GM12878 (cell line): ENCODE results near the gene AGRP. TPM values are rescaled to one million over a fixed set of nuclear protein-coding genes. Genes with fewer than 3 reads are reported as not detected.

Experiments
- ATAC-seq: fragments of 200-7000 bp; cut with Tn5 transposase; 3 replicates; pipeline ENCODE4 v1.9.1; 2020; ENCODE audit warnings: mild to moderate bottlenecking, moderate library complexity
- BruUV-seq: library from RNA; stranded (reverse); fragments of 400-500 nt; replicated peaks from 2 replicates; lab custom pipeline; 2021; lab: Mats Ljungman, UMichigan
- CTCF ChIA-PET: fragments of 300-600 bp; sonication (Branson Sonifier 250); formaldehyde crosslinking; extraction: SDS; loops from one replicate; lab custom pipeline; 2021; ENCODE audit warnings: inconsistent platforms; lab: Yijun Ruan, JAX
- POLR2A ChIA-PET: fragments of 350-600 bp; formaldehyde crosslinking; extraction: SDS; loops from one replicate; lab custom pipeline; 2021; ENCODE audit warnings: inconsistent platforms; lab: Charles Lee
- RAD21 ChIA-PET: fragments of 300-600 bp; sonication (Branson Sonifier 250); formaldehyde crosslinking; loops from one replicate; lab custom pipeline; 2023; ENCODE audit warnings: antibody characterized with exemption; ENCODE audit not compliant: unreplicated experiment; lab: Charles Lee
- SMC1A ChIA-PET: fragments of 300-600 bp; sonication (Branson Sonifier 250); formaldehyde crosslinking; loops from one replicate; lab custom pipeline; 2023; ENCODE audit not compliant: unreplicated experiment, uncharacterized antibody; lab: Charles Lee
- DNase-seq: peaks from one replicate; pipeline ENCODE4 v3.0.0-alpha.2; 2011; ENCODE audit warnings: low read depth, low spot score
- FAIRE-seq: peaks from 3 replicates; lab custom pipeline; 2011; peaks lifted over from hg19 to GRCh38; lab: Jason Lieb, UNC
- H2AFZ ChIP-seq: 2 replicates; pipeline ENCODE4 v1.6.0; 2011; ENCODE audit warnings: low read depth, low read length, control low read depth; ENCODE audit not compliant: control insufficient read depth
- H3K27ac ChIP-seq: 2 replicates; pipeline ENCODE4 v1.5.1; 2011; ENCODE audit warnings: control low read depth; ENCODE audit not compliant: control insufficient read depth, insufficient read depth
- H3K27me3 ChIP-seq, 2 experiments: replicated peaks in 1 of 2; 2 replicates each; pipeline versions ENCODE4 v1.6.0 to v1.6.1; 2011; ENCODE audit warnings: low read length in 1 of 2; ENCODE audit not compliant: control insufficient read depth in 2 of 2, insufficient read depth in 2 of 2
- H3K36me3 ChIP-seq, 2 experiments: 2 replicates each; pipeline ENCODE4 v1.5.1; 2011; ENCODE audit warnings: low read length in 1 of 2; ENCODE audit not compliant: control insufficient read depth in 2 of 2, insufficient read depth in 2 of 2
- H3K4me1 ChIP-seq: 2 replicates; pipeline ENCODE4 v1.6.1; 2011; ENCODE audit warnings: mild to moderate bottlenecking, low read length, moderate library complexity, mixed read lengths; ENCODE audit not compliant: control insufficient read depth, insufficient read depth
- H3K4me2 ChIP-seq: 2 replicates; pipeline ENCODE4 v1.6.0; 2011; ENCODE audit warnings: control low read depth; ENCODE audit not compliant: control insufficient read depth, insufficient read depth
- H3K4me3 ChIP-seq: fragments of 200-600 bp; sonication (generic); 2 replicates; pipeline ENCODE4 v1.5.1; 2016
- H3K79me2 ChIP-seq: 2 replicates; pipeline ENCODE4 v1.6.0; 2011; ENCODE audit warnings: low read length; ENCODE audit not compliant: control insufficient read depth, insufficient read depth
- H3K9ac ChIP-seq: 2 replicates; pipeline ENCODE4 v1.8.0; 2011; ENCODE audit warnings: low read length, control low read depth, mixed read lengths; ENCODE audit not compliant: control insufficient read depth, insufficient read depth
- H3K9me3 ChIP-seq: replicated peaks from 3 replicates; pipeline ENCODE4 v1.5.1; 2011; ENCODE audit warnings: mild to moderate bottlenecking, low read length; ENCODE audit not compliant: control insufficient read depth, insufficient read depth
- H4K20me1 ChIP-seq: 2 replicates; pipeline ENCODE4 v1.6.0; 2011; ENCODE audit not compliant: control insufficient read depth, insufficient read depth
- CEBPZ ChIP-seq: fragments of 150-350 bp; IDR thresholded peaks from 2 replicates; pipeline ENCODE4 v1.6.1; 2016; ENCODE audit warnings: low read depth, low read length
- ETV6 ChIP-seq, 2 experiments: fragments of 450-650 bp in 1 of 2; IDR thresholded peaks in 1 of 2; conservative IDR thresholded peaks in 1 of 2; 2 replicates each; pipeline ENCODE4 v1.6.1; 2014; ENCODE audit warnings: antibody characterized with exemption in 1 of 2, borderline replicate concordance in 1 of 2, low read depth in 1 of 2, mild to moderate bottlenecking in 1 of 2, moderate library complexity in 1 of 2
- WGBS: methylation state at CpG from one replicate; pipeline ENCODE4 v1.1.6; 2016; ENCODE audit warnings: low lambda C conversion rate; ENCODE audit not compliant: insufficient replicate concordance, insufficient coverage; ENCODE audit errors: missing lambda C conversion rate; 5-methylcytosine and 5-hydroxymethylcytosine counted together
- in situ Hi-C: fragments of 300-500 bp; cut with MboI; formaldehyde crosslinking; loops from 9 replicates; pipeline ENCODE4 v1.14.3; 2018; ENCODE audit warnings: mixed read lengths
- intact Hi-C: fragments of 100-400 bp; cut with micrococcal nuclease; formaldehyde crosslinking; loops from one replicate; pipeline ENCODE4 v1.14.2; 2022; ENCODE audit not compliant: unreplicated experiment
- polyA plus RNA-seq, 11 experiments: library from polyadenylated mRNA; depleted of rRNA in 4 of 11; unstranded in 6 of 11; stranded (reverse) in 5 of 11; fragments of >200 nt; fragmentation: Nextera tagmentation in 4 of 11; fragmentation: Illumina TruSeq in 1 of 11; extraction: Ambion mirVana in 4 of 11; extraction: Trizol in 1 of 11; gene quantifications; 1 replicate in 1 of 11; 2 replicates in 10 of 11; pipeline versions ENCODE4 v1.2.1 to v1.2.3, GENCODE V29; 2011 to 2016; ENCODE audit warnings: inconsistent platforms in 2 of 11, missing spikeins in 2 of 11, low read depth in 1 of 11
- total RNA-seq, 4 experiments: library from RNA; depleted of rRNA in 3 of 4; stranded (reverse); fragments of >200 nt in 3 of 4; fragmentation: Illumina TruSeq in 1 of 4; extraction: Trizol in 1 of 4; gene quantifications; 2 replicates each; pipeline versions ENCODE4 v1.2.1 to v1.2.3, GENCODE V29; 2013 to 2021
- TF ChIP-seq, protein P1 (sequence below): fragments of 450-650 bp; IDR thresholded peaks from 2 replicates; pipeline ENCODE4 v1.6.1; 2017; ENCODE audit warnings: antibody characterized with exemption, mild to moderate bottlenecking, moderate library complexity

AGRP gene
- total and polyA plus RNA-seq, 10 of the 15 experiments (the other 5 are each of a cell fraction or from before 2014, with no cell fraction given) = 0.16 to 0.75 (median 0.53) TPM; not detected in 6

GRCh38 chr16:67454104-67454503 lies 29.2 kb downstream of the AGRP start:
- POLR2A ChIA-PET = no interaction called here
- Histone ChIP-seq H2AFZ (no peak overlapping the region), H3K9me3 (no peaks in the 10 kb centered on the region), H3K36me3 (peaks cover 10 to 12% of the 10 kb centered on the region in 2 experiments; a peak in 3 of 4 replicates), H3K79me2 (no peaks in the 10 kb centered on the region), H3K4me1 (no peaks in the 10 kb centered on the region), H3K27me3 (no peaks in the 10 kb centered on the region), H3K27ac (no peak overlapping the region), H3K4me3 (no peak overlapping the region), H3K4me2 (no peak overlapping the region), H3K9ac (no peak overlapping the region), H4K20me1 (peaks cover 5% of the 10 kb centered on the region; the same call in 1 of the 2 replicates)
- RAD21 ChIA-PET = no interaction called here
- ATAC-seq (no peak), FAIRE-seq (no peak), DNase-seq (no peak)
- 89% methylated on average over 5 of the region's 5 CpGs for WGBS
- in situ Hi-C loops (no loop called here), intact Hi-C loops (no loop called here)
- BruUV-seq = no TSS peak
- TF ChIP-seq ETV6 (conservative IDR thresholded peaks at IDR 0.05 in 1 of 2, IDR thresholded peaks at IDR 0.05 in 1 of 2; ENCODE audit: borderline replicate concordance in 1 of 2, low read depth in 1 of 2) (no peak), CEBPZ (no peak)
- TF ChIP-seq, protein P1, sequence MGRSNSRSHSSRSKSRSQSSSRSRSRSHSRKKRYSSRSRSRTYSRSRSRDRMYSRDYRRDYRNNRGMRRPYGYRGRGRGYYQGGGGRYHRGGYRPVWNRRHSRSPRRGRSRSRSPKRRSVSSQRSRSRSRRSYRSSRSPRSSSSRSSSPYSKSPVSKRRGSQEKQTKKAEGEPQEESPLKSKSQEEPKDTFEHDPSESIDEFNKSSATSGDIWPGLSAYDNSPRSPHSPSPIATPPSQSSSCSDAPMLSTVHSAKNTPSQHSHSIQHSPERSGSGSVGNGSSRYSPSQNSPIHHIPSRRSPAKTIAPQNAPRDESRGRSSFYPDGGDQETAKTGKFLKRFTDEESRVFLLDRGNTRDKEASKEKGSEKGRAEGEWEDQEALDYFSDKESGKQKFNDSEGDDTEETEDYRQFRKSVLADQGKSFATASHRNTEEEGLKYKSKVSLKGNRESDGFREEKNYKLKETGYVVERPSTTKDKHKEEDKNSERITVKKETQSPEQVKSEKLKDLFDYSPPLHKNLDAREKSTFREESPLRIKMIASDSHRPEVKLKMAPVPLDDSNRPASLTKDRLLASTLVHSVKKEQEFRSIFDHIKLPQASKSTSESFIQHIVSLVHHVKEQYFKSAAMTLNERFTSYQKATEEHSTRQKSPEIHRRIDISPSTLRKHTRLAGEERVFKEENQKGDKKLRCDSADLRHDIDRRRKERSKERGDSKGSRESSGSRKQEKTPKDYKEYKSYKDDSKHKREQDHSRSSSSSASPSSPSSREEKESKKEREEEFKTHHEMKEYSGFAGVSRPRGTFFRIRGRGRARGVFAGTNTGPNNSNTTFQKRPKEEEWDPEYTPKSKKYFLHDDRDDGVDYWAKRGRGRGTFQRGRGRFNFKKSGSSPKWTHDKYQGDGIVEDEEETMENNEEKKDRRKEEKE = no peak
- CTCF ChIA-PET = interaction anchor here (0.5 to 1.7 kb wide), 2 partner anchors 26 to 81 kb away, joined by 3 to 4 read pairs; no protein-coding TSS in a partner anchor
- SMC1A ChIA-PET = no interaction called here
